Stimulated activated CD8-positive, alpha-beta memory T cell treated with anti-CD3 and anti-CD28 coated beads, Interleukin-2, amount 100 ng/mL, for 48 hours (primary cell): Measurements from ENCODE around the gene STK39.

ENCODE experiments used
- DNase-seq, 2 donors: peaks; one replicate each; pipeline ENCODE4 v3.0.0-alpha.2; 2020; ENCODE audit warnings: low read depth in 2 of 2

The STK39 gene

GRCh38 chr2:168159754-168160585 is 87.4 kb downstream of the STK39 start:
- no peak for DNase-seq

- DNase-seq: no peak
These were observed 88.8 kb downstream of the STK39 start for GRCh38 chr2:168158586-168158985.

GRCh38 chr2:168157926-168158325 is 89.5 kb downstream of the STK39 start:
- DNase-seq: no peak

GRCh38 chr2:168157070-168157469 is 90.3 kb downstream of the STK39 start:
- DNase-seq: no peak

GRCh38 chr2:168156661-168157060 is 90.7 kb downstream of the STK39 start:
- no peak for DNase-seq

GRCh38 chr2:168155680-168156079 is 91.7 kb downstream of the STK39 start:
- DNase-seq: no peak

- no peak for DNase-seq
These were observed 92.3 kb downstream of the STK39 start for GRCh38 chr2:168155046-168155445.

- DNase-seq: no peak
These were observed 94.4 kb downstream of the STK39 start for GRCh38 chr2:168152902-168153530.

- DNase-seq: no peak
These were observed 97.4 kb downstream of the STK39 start for GRCh38 chr2:168149986-168150385.

- DNase-seq: no peak
These were observed 98.0 kb downstream of the STK39 start for GRCh38 chr2:168149150-168149974.

GRCh38 chr2:168147830-168148794 is 99.3 kb downstream of the STK39 start:
- no peak for DNase-seq

GRCh38 chr2:168146892-168147810 is 100.2 kb downstream of the STK39 start:
- DNase-seq: no peak

- DNase-seq: no peak
These were observed 101.7 kb downstream of the STK39 start for GRCh38 chr2:168145426-168146310.

- no peak for DNase-seq
These were observed 102.4 kb downstream of the STK39 start for GRCh38 chr2:168145011-168145410.

- no peak for DNase-seq
These were observed 103.6 kb downstream of the STK39 start for GRCh38 chr2:168143813-168144212.

- DNase-seq: no peak
These were observed 106.5 kb downstream of the STK39 start for GRCh38 chr2:168140892-168141291.

- DNase-seq: no peak
These were observed 107.5 kb downstream of the STK39 start for GRCh38 chr2:168139852-168140251.

- no peak for DNase-seq
These were observed 108.5 kb downstream of the STK39 start for GRCh38 chr2:168138901-168139300.

GRCh38 chr2:168138374-168138773 is 109.0 kb downstream of the STK39 start:
- DNase-seq: no peak
